ENCODE measurements around the gene CCDC14.
"Not testable (repeated sequence)": the region's sequence is repeated elsewhere in the genome, so short reads cannot be mapped to it uniquely, and the experiment has no call there.

The CCDC14 gene

DNA sequence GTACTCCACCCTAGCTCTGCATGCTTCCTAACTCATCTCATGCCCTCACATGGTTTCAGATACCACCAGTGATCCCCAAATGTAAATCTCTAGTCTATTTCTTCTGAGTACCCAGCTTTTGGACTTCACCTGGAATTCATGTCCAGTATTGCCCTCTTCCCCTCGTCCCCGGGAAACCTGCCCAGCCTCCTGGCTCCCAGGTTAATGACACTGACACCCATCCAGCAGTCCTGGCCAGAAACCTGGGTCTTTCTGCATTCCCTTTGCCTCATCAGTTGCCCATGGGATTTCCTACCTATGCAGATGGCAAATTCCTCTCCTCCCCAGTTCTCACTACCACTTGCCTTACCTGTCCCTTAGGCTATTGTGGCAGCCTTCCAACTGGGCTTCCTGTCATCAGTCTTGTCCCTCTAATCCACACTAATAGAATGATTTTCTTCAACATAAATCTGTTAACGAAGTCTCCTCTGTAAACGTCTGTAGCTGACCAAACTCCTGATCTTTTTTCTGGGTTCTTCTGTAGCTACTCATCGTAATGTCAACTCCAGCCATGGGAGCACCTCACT is 61.6 kb downstream of the CCDC14 start:
- DNase-seq, result no peak

DNA sequence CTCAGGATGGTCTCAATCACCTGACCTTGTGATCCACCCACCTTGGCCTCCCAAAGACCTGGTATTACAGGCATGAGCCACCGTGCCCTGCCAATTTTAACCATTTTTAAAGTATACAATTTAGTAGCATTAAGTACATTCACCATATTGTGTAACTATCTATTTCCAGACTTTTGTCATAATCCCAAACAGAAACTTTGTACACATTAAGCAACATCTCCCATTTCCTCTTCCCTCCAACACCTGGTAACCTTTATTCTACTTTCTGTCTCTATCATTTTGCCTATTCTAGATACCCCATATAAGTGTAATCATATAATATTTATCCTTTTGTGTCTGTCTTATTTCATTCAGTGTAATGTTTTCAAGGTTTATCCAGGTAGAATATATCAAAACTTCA is 68.0 kb downstream of the CCDC14 start:
- DNase-seq, result no peak

DNA sequence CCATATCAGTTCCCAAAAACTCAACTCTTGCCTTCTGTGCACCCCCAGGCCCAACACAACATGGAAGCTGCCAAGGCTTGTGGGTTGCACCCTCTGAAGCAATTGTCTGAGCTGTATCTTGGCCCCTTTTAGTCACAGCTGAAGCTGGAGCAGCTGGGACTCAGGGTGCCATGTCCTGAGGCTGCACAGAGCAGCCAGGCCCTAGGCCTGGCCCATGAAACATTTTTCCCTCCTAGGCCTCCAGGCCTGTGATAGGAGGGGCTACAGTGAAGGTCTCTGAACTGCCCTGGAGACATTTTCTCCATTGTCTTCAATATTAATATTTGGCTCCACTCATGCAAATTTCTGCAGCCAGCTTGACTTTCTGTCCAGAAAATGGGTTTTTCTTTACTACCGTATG is 68.8 kb downstream of the CCDC14 start:
- DNase-seq, result no peak

DNA sequence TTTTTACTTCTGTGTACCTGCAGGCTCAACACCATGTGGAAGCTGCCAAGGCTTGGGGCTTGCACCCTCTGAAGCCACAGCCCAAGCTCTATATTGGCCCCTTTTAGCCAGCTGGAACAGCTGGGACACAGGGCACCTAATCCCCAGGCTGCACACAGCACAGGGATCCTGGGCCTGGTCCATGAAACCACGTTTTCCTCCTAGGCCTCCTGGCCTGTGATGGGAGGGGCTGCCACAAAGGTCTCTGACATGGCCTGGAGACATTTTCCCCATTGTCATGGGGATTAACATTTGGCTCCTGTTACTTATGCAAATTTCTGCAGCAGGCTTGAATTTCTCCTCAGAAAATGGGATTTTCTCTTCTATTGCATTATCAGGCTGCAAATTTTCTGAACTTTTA is 70.0 kb downstream of the CCDC14 start:
- not testable (repeated sequence) for DNase-seq

DNA sequence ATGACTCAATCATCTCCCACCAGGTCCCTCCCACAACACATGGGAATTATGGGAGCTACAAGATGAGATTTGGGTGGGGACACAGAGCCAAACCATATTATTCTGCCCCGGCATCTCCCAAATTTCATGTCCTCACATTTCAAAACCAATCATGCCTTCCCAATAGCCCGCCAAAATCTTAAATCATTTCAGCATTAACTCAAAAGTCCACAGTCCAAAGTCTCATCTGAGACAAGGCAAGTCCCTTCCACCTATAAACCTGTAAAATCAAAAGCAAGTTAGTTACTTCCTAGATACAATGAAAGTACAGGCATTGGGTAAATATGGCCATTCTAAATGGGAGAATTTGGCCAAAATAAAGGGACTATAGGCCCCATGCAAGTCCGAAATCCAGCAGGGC is 70.9 kb downstream of the CCDC14 start:
- DNase-seq, result not testable (repeated sequence)

DNA sequence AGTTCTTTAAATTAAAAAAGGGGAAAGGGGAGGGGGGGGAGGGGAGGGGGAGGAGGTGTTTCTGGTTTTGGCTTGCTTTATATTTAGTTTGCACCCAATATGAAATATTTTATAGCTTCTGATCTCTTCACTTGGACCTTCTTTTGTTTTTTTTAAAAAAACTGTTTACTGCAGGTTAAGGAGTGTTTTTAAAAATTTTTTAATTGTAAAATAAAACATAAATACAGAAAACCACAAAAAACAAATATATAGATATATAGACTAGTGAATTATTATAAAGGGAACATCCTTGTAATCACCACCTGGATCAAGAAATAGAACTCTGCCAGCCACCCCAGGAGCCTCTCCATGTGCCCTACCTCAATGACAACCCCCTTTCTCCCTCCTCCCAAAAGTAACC is 76.0 kb downstream of the CCDC14 start:
- no peak for DNase-seq

DNA sequence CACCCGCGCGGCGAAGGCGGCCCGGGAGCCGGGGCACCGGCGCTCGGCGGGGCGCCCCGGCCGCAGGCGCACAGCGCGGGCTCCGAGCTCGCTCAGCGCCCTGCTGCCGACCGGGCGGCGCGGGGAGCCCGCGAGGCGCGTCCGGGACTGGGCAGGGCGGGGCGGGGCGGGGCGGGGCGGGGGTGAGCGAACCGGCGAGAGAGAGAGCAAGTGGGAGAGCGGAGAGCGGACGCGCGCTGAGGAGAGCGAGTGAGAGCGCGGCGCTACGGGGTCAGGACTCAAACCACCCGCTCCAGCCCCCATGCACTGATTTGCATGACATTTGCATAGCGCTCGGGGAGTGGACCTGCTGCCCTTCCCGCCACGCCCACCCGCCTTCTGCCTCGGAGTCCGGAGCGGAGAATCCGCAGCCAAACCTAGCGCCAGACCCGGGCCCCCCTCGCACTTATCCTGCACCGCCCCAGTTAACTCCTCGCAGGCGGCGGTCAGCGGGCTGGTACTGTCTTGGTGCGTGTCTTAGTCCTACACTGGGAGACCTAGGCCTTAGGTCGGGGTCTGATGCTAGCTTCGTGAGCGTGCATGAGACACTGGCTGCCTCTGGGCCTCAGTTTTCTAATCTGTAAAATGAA is 76.7 kb downstream of the CCDC14 start, which contains the start of gene MYLK:
TSS of gene MYLK (minus strand) at position 130 of the 629 bp plus-strand sequence. CDS start 90,491 bp downstream, outside the sequence.
- DNase-seq, result peak; percentile 86

DNA sequence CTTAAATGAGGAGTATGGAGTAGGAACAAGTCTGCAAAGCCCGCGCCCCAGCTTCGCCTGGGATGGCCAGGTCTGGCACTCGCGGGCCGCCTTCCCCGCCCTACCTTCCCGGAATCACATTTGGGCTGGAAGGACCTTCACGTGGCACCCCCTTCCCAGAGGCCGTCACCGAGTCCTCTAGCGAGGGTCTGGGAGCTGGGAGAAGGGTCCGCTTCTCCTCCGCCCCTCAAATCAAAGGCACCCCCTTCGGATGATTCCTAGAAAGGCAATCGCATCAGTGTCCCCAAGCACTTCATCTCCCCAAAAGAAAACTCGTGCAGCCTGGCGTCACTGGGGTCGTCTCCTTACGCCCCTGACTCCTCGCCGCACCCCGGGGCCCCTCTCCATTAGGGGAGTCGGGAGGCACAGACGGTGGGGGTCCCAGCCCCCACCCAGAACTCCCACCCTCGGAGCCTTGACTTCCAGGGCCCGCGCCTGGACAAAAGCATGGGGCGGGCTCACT is 77.3 kb downstream of the CCDC14 start:
- DNase-seq, result no peak

DNA sequence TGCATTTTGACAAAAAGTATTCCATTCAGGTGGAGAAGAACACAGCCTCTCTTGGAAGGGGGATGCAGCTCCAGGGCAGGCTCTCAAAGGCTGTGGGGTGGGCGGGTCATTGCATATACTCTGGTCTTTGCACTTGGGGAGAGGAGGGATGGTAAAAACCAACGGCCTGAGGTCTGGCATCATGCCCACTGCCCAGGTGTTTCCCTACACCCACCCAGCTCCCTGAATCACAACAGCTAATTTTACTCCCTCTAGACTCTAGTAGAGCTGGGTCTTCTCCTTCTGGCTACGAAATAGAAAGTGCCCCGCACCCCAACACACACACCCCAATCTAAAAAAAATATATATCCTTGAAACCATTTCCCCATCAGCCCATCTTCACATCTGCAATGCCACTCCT is 77.9 kb downstream of the CCDC14 start:
- peak; percentile 10 for DNase-seq

DNA sequence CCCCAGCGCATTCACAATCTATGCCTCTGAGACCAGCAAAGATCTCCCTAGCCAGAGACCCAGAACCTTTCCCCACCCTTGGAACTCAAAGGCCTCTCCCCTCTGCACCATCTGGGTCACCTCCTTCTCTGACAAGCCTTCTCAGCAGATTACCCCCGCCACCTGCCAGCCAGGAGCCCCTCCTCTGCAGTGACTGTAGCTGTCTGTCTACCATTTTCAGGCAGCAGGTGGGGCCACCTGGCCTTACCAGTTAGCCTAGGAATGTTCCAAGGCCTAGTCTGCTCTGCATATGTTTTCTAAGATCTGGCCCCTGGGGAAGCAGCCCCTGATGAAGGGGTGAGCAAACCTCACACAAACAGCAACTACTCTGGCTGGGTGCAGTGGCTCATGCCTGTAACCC is 79.3 kb downstream of the CCDC14 start:
- no peak for DNase-seq

DNA sequence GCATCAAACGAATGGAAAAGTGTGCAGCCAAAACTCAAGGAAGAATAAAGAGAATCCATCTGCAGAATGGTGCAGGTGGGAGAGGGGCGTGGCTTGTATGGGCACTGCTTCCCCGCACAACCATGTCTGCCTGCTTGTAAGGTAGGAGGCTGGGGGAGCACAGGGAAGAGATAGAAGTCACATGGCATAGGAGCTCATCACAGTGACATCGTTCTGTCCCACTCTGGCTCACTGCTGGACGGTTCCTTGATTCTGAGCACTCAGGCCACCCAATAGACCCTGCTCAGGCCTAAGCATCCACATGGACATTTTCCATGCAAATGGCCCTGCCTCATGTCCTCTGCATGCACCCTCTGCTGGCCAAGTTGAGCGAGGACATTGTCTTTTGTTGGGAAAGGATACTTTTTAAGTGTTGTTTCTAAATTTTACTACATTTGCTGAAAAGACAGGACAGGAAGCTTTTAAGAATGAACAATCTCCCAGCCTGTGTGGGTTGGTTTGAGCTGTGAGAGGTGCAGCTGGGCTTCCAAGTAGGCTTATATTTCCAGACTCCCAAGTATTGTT is 79.9 kb downstream of the CCDC14 start:
- DNase-seq, result peak; percentile 44

DNA sequence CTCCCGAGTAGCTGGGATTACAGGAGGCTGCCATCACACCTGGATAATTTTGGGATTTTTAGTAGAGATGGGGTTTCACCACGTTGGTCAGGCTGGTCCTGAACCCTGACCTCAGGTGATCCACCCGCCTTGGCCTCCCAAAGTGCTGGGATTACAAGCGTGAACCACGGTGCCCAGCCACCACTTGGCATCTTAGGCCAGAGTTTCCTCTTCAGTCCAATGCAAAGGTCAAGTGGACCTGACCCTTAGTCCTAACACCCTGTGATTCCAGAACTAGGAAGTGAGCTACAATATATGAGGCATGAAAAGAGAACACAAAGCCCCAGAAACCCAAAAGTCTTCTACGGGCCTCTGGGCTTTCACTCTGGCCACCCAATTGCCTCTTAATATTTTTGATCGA is 82.2 kb downstream of the CCDC14 start:
- DNase-seq, result no peak

DNA sequence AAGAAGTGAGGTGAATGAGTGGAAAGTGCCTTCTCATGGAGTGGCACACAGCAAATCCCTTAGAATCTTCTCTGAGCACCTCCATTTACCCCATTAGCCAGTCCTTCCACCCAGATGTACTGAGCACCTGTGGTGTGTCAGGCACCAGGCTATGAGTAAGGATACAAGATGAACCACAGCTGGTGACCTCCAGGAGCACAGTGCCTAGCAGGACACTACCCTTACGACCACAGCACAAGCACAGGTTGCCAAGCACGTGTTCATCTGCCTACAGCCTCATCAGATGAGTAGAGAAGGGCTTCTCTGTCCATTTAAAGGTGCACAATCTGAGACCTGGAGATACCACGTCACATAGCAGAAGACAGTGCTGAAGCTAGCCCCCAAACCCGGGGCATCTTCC is 83.1 kb downstream of the CCDC14 start:
- no peak for DNase-seq

DNA sequence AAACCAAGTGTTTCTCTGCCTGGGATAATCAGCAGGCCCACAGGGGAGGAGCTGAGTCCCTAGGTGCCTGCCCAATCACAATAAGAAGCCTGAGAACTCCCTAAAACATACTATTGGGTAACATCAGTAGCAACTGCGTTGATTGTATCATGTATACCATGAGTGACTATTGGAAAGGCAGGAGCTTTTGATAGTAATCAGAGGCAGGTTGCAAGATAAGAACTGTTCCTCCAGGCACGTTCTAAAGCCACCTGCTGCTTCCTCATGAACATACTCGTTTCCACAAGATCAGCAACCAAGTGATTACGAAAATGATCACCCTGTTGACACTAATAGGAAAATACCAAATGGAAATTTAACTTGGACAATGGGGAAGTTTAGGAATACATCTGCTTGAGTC is 83.6 kb downstream of the CCDC14 start:
- no peak for DNase-seq

DNA sequence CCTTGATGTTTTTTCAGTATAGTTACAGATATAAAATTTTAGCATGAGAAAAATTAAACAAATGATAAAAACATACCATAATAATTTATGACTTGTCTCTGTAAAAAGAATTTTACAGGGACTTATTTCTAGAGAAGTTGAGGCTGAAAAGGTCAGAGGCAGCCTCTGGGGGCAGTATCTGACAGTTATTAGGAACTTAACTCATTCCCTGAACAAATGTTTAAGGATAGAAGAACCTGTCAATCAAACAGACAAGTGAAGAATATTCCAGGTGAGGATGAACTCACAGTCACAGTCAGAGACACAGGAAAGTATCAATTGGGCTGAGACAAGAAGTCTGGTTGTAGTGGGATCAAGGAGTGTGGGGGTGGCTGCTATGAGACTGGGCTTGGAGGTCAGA is 84.2 kb downstream of the CCDC14 start:
- DNase-seq, result peak; percentile 20

DNA sequence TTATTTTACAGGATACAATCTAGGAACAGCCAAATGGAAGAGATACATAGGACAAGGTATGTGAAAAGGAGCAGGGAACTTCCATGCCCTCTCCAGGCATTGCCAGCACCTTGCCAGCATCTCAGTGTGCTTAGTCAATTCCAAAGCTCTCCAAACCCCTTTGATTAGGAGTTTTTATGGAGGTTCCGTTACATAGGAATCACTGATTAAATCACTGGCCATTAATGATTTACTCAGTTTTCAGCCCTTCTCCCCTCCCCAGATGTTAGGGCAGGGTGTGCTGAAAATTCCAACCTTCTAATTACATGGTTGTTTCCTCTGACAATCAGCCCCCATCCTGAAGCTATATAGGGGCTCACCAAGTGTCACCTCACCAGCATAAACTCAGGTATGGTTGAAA is 88.4 kb downstream of the CCDC14 start:
- DNase-seq, result no peak

DNA sequence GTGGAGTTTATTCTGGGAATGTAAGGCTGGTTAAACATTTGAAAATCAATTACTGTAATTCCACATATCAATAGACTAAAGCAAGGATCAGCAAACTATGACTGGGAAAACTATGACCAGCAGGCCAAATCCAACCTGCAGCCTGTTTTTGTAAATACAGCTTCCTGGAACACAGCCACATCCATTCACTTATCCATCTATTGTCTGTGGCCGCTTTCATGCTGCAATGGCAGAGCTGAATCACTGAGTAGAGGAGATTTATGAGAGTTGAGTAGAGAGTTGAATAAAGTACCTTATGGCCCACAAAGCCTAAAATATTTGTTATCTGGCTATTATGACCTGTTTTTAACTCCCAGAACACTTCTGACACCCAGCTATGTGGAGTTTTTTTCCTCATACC is 89.1 kb downstream of the CCDC14 start:
- DNase-seq, result no peak

DNA sequence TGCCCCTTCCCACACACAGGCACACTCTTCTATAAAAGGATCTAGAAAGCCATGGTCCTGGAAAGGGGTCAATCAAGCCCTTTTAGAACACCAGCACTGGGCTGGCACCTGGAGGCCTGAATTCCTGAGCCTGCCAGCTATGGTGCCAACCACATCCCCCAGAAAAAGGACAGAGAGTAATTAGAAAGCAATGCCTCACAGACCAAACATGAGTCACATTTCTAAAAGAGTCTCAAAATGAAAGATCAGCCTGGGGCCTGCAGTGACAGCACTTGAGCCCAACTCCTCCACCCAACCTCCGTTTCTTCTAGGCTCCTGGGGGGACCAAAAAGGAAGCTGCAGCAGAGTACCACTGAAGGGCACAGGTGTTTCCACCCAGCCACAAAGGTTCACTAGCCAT is 91.0 kb downstream of the CCDC14 start:
- DNase-seq, result no peak

DNA sequence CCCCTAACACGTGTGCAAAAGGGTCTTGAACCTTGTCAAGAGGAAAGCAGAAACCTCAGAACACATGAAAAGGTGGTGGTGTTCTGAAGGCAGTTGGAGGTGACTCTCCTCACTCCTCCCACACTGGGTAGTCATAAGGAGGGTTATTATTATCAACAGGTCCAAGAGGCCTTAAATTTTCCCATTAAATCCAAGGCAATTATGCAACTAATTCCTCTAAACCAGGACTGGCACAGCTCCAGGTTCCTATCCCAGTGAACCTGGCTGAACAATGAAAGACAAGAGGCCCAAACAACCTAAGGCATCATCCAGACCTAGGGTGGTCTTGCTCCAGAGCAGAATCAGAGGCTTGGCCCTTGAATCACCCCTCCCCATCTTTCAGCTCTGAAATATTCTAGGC is 91.9 kb downstream of the CCDC14 start:
- no peak for DNase-seq

DNA sequence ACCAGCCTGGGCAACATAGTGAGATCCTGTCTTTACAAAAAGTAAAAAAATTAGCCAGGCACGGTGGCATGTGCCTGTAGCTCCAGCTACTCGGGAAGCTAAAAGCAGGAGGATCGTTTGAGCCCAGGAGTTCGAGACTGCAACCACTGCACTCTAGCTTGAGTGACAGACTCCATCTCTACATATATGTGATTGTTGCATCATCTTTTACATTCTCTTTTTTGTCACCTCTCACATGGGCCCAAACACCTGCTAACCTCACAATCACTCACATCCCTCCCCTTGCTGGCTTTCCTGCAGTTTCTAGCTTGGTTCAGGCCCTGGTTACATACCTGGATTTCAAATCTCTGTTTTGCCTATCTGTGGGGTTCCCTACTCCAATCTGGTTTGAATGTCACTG is 96.3 kb downstream of the CCDC14 start:
- DNase-seq, result no peak

Measured in hematopoietic multipotent progenitor cell treated with erythropoietin and hydrocortisone succinate and interleukin-3 and kit ligand, for 4 days (in vitro differentiated cells).